ENCODE measurements around the gene CPTP. TPM values are rescaled to one million over a fixed set of nuclear protein-coding genes. Genes with fewer than 3 reads are reported as not detected.

The CPTP gene
- total RNA-seq, 1 donor from 2014 or later, result 99.2 TPM

DNA sequence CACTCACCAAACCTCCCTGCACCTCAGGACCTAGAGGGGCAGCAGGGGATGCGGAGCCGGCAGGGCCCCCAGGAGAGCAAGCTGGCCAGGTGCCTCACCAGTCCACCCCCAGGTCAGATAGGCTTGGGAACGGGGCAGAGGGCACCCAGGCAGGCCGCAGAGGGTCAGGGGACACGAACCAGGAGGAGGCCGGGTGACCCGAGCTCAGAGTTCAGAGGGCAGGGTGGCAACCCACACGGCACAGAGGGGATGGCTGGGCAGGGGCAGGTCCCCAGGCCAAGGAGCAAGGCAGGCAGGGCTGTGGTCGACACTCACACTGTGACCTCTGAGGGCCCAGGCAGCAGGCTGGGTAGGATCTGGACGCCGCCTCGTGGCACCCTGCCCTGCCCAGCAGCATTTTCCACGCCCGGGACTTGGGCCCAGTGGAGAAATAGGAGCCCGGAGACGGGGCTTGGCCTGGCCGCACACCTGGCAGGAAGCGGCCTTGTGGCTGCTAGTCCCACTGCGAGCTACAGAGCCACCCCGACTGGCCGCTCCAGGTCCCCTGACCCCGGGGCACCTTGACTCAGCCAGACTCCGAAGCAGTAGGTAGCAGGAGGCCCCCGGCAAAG lies 19.3 kb downstream of the CPTP start:
- DNase-seq, result no peak
- TF ChIP-seq, protein P1, sequence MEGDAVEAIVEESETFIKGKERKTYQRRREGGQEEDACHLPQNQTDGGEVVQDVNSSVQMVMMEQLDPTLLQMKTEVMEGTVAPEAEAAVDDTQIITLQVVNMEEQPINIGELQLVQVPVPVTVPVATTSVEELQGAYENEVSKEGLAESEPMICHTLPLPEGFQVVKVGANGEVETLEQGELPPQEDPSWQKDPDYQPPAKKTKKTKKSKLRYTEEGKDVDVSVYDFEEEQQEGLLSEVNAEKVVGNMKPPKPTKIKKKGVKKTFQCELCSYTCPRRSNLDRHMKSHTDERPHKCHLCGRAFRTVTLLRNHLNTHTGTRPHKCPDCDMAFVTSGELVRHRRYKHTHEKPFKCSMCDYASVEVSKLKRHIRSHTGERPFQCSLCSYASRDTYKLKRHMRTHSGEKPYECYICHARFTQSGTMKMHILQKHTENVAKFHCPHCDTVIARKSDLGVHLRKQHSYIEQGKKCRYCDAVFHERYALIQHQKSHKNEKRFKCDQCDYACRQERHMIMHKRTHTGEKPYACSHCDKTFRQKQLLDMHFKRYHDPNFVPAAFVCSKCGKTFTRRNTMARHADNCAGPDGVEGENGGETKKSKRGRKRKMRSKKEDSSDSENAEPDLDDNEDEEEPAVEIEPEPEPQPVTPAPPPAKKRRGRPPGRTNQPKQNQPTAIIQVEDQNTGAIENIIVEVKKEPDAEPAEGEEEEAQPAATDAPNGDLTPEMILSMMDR (IDR thresholded peaks at IDR 0.05; ENCODE audit: borderline replicate concordance), result no peak
- Histone ChIP-seq H3K36me3 (peaks cover 27% of the 10 kb centered on the region), H3K4me1 (peaks cover 51% of the 10 kb centered on the region), H3K9me3 (replicated peaks) (no peaks in the 10 kb centered on the region), H3K4me3 (no peak overlapping the region), H3K27ac (replicated peaks) (peak overlapping the region; percentile 4), H3K27me3 (ENCODE audit: low read depth) (no peaks in the 10 kb centered on the region)
- intact Hi-C loops (cut with micrococcal nuclease), result no loop called here

DNA sequence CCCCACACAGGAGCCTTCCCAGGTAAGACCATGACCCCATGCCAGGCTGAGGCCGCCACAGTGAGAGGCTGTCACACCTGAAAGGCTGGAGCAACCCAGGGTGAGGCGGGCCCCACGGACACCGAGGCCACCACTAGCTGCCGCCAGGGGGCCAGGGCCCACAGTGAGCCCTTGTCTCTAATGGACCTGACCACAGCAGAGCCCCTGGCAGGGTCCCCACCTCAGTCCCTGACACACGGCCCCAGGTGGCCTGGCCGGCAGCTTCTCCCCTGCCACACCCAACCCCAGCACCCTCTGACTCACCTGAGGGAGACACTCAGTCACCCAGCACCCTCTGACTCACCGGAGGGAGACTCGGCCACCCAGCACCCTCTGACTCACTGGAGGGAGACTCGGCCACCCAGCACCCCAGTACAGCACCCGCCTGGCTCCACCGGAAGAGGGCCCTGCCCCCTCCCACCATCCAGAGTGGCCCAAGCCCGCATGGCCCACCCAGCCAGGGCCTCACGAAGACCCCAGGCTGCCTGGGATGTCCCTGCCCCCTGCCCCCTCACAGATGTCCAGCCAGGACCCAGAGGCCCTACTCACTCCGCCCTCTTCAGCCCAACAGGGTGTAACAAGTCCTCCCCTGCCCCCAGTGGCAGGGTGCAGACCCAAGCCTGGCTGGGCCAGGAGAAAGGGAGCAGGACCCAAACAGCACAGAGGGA lies 20.2 kb downstream of the CPTP start:
- H3K27ac ChIP-seq (replicated peaks), result no peak overlapping the region
- H3K4me3 ChIP-seq, result no peak overlapping the region
- H3K27me3 ChIP-seq (ENCODE audit: low read depth), result no peaks in the 10 kb centered on the region
- no peaks in the 10 kb centered on the region for H3K9me3 ChIP-seq (replicated peaks)
- DNase-seq, result no peak
- TF ChIP-seq, protein P1 (IDR thresholded peaks at IDR 0.05; ENCODE audit: borderline replicate concordance), result peak; percentile 39
- H3K4me1 ChIP-seq, result peaks cover 51% of the 10 kb centered on the region
- peaks cover 20% of the 10 kb centered on the region for H3K36me3 ChIP-seq
- intact Hi-C loops (cut with micrococcal nuclease), result no loop called here

DNA sequence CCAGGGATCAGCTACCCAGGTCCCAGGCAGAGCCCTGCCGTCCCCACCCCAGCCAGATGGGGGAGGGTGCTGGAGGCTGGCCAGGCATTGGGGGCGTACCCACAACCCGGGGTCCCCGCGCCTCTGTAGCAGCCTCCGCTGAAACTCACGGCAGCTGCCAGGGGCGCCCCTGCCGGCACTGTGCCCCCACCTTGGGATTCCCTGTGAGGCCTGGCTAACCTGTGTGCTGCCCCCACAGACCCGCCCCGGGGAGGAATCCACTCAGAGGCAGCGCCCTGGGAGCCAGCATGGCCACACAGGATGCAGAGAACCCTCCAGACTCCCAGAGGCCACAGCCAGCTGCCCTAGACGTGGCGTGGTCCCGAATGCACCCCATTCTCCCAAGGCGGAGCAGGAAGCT lies 20.8 kb downstream of the CPTP start:
- H3K4me1 ChIP-seq, result peaks cover 51% of the 10 kb centered on the region
- H3K9me3 ChIP-seq (replicated peaks), result no peaks in the 10 kb centered on the region
- H3K36me3 ChIP-seq, result peaks cover 14% of the 10 kb centered on the region
- H3K27ac ChIP-seq (replicated peaks), result peak overlapping the region; percentile 91
- no peak for DNase-seq
- intact Hi-C loops (cut with micrococcal nuclease), result no loop called here
- H3K27me3 ChIP-seq (ENCODE audit: low read depth), result no peaks in the 10 kb centered on the region
- TF ChIP-seq, protein P1 (IDR thresholded peaks at IDR 0.05; ENCODE audit: borderline replicate concordance), result no peak
- no peak overlapping the region for H3K4me3 ChIP-seq

DNA sequence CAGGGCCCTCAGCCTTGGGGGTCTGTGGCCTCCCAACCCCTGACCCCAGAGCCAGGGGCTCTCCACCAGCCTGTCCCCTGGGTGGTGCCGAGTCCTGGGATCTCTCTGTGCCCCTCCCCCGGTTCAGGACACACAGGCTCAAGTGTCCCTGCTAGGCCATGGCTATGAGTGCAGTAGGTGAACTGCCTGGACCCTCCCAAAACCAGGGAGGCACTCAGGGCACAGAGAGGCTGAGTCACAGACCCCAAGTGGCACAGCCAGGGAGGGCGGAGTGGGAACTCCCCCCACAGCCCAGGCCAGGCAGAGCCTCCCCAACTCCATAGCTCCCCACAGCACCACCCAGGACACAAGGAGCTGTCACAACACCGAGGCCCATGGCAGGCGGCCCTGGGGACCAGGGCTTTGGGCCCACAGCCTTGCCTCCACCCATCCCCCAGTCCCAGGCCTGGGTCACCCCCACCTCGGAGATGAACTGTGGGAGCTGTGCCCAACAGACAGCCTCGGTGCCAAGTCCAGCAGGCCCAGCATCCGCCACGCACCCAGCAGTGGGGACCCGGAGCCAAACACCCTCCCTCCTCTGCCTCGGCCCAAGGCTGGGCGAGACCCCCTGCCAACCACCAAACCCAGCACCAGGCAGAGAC lies 21.4 kb downstream of the CPTP start:
- intact Hi-C loops (cut with micrococcal nuclease), result no loop called here
- H3K4me3 ChIP-seq, result peak overlapping the region; percentile 84

DNA sequence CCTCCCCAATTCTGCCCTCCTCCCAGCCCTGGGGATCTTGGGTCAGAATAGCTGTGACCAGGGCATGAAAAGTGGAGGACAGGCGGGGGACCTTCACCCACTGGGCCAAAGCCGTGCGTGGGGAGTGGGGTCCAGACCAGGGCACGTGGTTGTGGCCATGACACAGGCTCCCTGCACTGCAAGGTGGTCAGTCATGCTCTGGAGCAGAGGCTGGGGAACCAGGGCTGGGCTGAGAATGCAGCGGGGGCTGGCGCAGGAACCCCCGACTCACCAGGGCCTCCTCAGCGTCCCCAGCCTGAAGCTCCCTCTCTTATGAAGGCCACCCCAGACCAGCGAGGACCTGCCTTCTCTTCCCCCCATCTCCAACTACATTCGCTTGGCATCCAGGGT lies 21.9 kb downstream of the CPTP start:
- intact Hi-C loops (cut with micrococcal nuclease), result no loop called here
- Histone ChIP-seq H3K36me3 (peaks cover 5% of the 10 kb centered on the region), H3K4me3 (peak overlapping the region; percentile 84), H3K27me3 (ENCODE audit: low read depth) (no peaks in the 10 kb centered on the region), H3K9me3 (replicated peaks) (no peaks in the 10 kb centered on the region), H3K4me1 (peaks cover 53% of the 10 kb centered on the region), H3K27ac (replicated peaks) (peak overlapping the region; percentile 91)
- no peak for DNase-seq
- TF ChIP-seq, protein P1 (IDR thresholded peaks at IDR 0.05; ENCODE audit: borderline replicate concordance), result no peak

More for the DNA sequence above, 21.4 kb downstream of the CPTP start:
- DNase-seq, result no peak
- H3K27ac ChIP-seq (replicated peaks), result peak overlapping the region; percentile 91
- peaks cover 10% of the 10 kb centered on the region for H3K36me3 ChIP-seq
- no peaks in the 10 kb centered on the region for H3K27me3 ChIP-seq (ENCODE audit: low read depth)
- TF ChIP-seq, protein P1 (IDR thresholded peaks at IDR 0.05; ENCODE audit: borderline replicate concordance), result no peak
- H3K9me3 ChIP-seq (replicated peaks), result no peaks in the 10 kb centered on the region
- peaks cover 51% of the 10 kb centered on the region for H3K4me1 ChIP-seq

All from left ventricle myocardium inferior (tissue), 1 donor.